Naive thymus-derived CD4-positive, alpha-beta T cell (primary cell): ENCODE measurements around the gene SHF. TPM values are rescaled to one million over a fixed set of nuclear protein-coding genes. Genes with fewer than 3 reads are reported as not detected.

Experiments used
- ATAC-seq: fragments of 150-1000 bp; cut with Tn5 transposase; 2 replicates; pipeline ENCODE4 v1.10.0; 2021; ENCODE audit warnings: mild to moderate bottlenecking, moderate library complexity
- CTCF ChIA-PET: fragments of 350-600 bp; sonication (Branson Sonifier 250); formaldehyde crosslinking; loops from one replicate; lab custom pipeline; 2021; ENCODE audit warnings: antibody characterized with exemption; lab: Charles Lee
- POLR2A ChIA-PET: fragments of 350-600 bp; sonication (Branson Sonifier 250); formaldehyde crosslinking; loops from one replicate; lab custom pipeline; 2021; ENCODE audit warnings: antibody characterized with exemption, inconsistent platforms; lab: Charles Lee
- DNase-seq, 9 donors: peaks; one replicate each; pipeline versions ENCODE4 v3.0.0 to v3.0.0-alpha.2; 2020 to 2022; ENCODE audit warnings: mixed read lengths in 1 of 9
- H3K27ac ChIP-seq: one replicate; pipeline ENCODE4 v1.7.0; 2013; ENCODE audit warnings: mild to moderate bottlenecking, low read depth, low read length, moderate library complexity
- H3K27me3 ChIP-seq, 2 donors: one replicate each; pipeline ENCODE4 v1.7.0; 2013; ENCODE audit warnings: low read length in 2 of 2, mild to moderate bottlenecking in 2 of 2, moderate library complexity in 2 of 2; ENCODE audit not compliant: control insufficient read depth in 2 of 2, insufficient read depth in 2 of 2
- H3K36me3 ChIP-seq, 3 experiments: 1 replicate in 2 of 3; 2 replicates in 1 of 3; pipeline ENCODE4 v1.7.0; 2013; ENCODE audit warnings: low read length in 3 of 3, mild to moderate bottlenecking in 3 of 3, moderate library complexity in 1 of 3; ENCODE audit not compliant: insufficient read depth in 3 of 3, control insufficient read depth in 2 of 3
- H3K4me1 ChIP-seq, 2 donors: one replicate each; pipeline ENCODE4 v1.7.0; 2013; ENCODE audit warnings: low read length in 2 of 2, mild to moderate bottlenecking in 2 of 2, moderate library complexity in 1 of 2; ENCODE audit not compliant: control insufficient read depth in 2 of 2, insufficient read depth in 2 of 2
- H3K4me3 ChIP-seq: 2 replicates; pipeline ENCODE4 v1.7.0; 2013; ENCODE audit warnings: mild to moderate bottlenecking, low read length
- H3K9me3 ChIP-seq, 3 experiments: 1 replicate in 2 of 3; 2 replicates in 1 of 3; pipeline ENCODE4 v1.7.0; 2013; ENCODE audit warnings: low read length in 3 of 3; ENCODE audit not compliant: control insufficient read depth in 2 of 3
- H3K27ac Mint-ChIP-seq, 9 donors: one replicate each; pipeline ENCODE4 v1.8.0; 2020 to 2022; ENCODE audit warnings: mixed read lengths in 9 of 9, mild to moderate bottlenecking in 8 of 9, moderate library complexity in 5 of 9, inconsistent platforms in 2 of 9
- H3K27me3 Mint-ChIP-seq, 5 donors: one replicate each; pipeline ENCODE4 v1.8.0; 2021 to 2022; ENCODE audit warnings: mixed read lengths in 5 of 5, mild to moderate bottlenecking in 1 of 5
- H3K36me3 Mint-ChIP-seq, 5 donors: one replicate each; pipeline ENCODE4 v1.8.0; 2020 to 2022; ENCODE audit warnings: mixed read lengths in 5 of 5, mild to moderate bottlenecking in 3 of 5, inconsistent platforms in 1 of 5
- H3K4me1 Mint-ChIP-seq, 7 donors: one replicate each; pipeline ENCODE4 v1.8.0; 2020 to 2022; ENCODE audit warnings: mixed read lengths in 7 of 7, mild to moderate bottlenecking in 3 of 7, inconsistent platforms in 1 of 7
- H3K4me3 Mint-ChIP-seq, 10 donors: one replicate each; pipeline ENCODE4 v1.8.0; 2020 to 2022; ENCODE audit warnings: mild to moderate bottlenecking in 10 of 10, mixed read lengths in 10 of 10, moderate library complexity in 6 of 10, inconsistent platforms in 2 of 10
- H3K9me3 Mint-ChIP-seq, 11 donors: one replicate each; pipeline ENCODE4 v1.8.0; 2020 to 2022; ENCODE audit warnings: mixed read lengths in 11 of 11, mild to moderate bottlenecking in 4 of 11, inconsistent platforms in 1 of 11, moderate library complexity in 1 of 11
- intact Hi-C, 2 donors: fragments of 100-400 bp; cut with micrococcal nuclease; formaldehyde crosslinking; loops; one replicate each; pipeline ENCODE4 v1.15.1; 2023
- polyA plus RNA-seq, 2 donors: library from polyadenylated mRNA; unstranded; fragments of 300-500 nt; fragmentation: Illumina TruSeq; gene quantifications; one replicate each; pipeline ENCODE4 v1.2.3, GENCODE V29; 2021
- total RNA-seq, 6 experiments: library from RNA in 5 of 6; stranded (reverse) in 5 of 6; gene quantifications; 1 replicate in 5 of 6; 2 replicates in 1 of 6; pipeline ENCODE4 v1.2.3 and lab custom pipeline; 2021 to 2026

The SHF gene
- total and polyA plus RNA-seq, 7 experiments from 2014 or later: 2.5 to 8.7 (median 4.4) TPM

- Histone ChIP-seq H3K27me3 (no peaks in the 10 kb centered on the region), H3K4me1 (no peaks in the 10 kb centered on the region), H3K4me3 (no peak overlapping the region), H3K36me3 (peaks cover 0 to 3% (median 0%) of the 10 kb centered on the region in 3 experiments), H3K9me3 (no peaks in the 10 kb centered on the region), H3K27ac (no peak overlapping the region)
- Mint-ChIP-seq H3K27ac (no peak overlapping the region), H3K9me3 (no peaks in the 10 kb centered on the region), H3K4me3 (no peak overlapping the region), H3K4me1 (peaks cover 0 to 4% (median 0%) of the 10 kb centered on the region in 7 donors), H3K27me3 (no peaks in the 10 kb centered on the region), H3K36me3 (peaks cover 0 to 11% (median 0%) of the 10 kb centered on the region in 5 donors)
- DNase-seq (no peak), ATAC-seq (no peak)
- intact Hi-C loops: no loop called here
- ChIA-PET CTCF (no interaction called here), POLR2A (no interaction called here)
Observed at GRCh38 chr15:45148076-45149059, 39.4 kb downstream of the SHF start.

DNA sequence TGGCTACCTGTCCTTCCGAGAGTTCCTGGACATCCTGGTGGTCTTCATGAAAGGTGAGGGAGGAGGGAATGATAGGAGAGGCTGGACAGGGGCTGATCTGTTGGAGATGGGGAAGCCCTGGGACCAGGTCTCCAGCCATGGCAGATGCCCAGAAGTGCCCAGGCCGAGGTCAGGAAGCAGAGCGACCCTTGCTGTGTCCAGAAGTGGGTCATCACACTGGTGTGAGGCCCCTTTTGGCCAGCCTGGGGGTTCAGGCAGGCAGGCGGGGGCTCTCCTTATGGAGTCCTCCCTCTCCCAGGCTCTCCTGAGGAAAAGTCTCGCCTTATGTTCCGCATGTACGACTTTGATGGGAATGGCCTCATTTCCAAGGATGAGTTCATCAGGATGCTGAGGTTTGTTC, 40.2 kb downstream of the SHF start:
- H3K27ac Mint-ChIP-seq: no peak overlapping the region

DNA sequence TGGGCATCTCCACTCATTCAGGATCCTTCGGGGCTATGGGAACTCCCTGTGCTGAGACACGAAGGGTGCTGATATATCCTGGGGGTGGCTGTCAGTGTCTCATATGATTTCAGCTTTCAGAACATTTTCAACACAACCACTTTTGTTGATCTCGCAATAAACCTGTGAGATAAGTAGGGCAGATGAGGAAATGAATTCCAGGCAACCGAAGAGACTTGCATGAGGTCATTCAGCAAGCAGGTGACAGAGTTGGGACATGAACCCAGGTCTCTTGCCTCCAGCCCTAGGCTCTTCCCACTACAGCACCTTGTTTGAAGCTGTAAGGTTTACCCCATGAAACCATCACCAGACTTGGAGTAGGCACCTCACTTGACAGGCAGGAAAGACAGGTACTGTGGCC, 41.4 kb downstream of the SHF start:
- Mint-ChIP-seq H3K4me3 (no peak overlapping the region), H3K27ac (no peak overlapping the region), H3K36me3 (peaks cover 0 to 4% (median 0%) of the 10 kb centered on the region in 5 donors), H3K9me3 (no peaks in the 10 kb centered on the region), H3K4me1 (peaks cover 0 to 4% (median 0%) of the 10 kb centered on the region in 7 donors), H3K27me3 (peaks cover 0 to 3% (median 0%) of the 10 kb centered on the region in 5 donors)
- intact Hi-C loops: no loop called here
- Histone ChIP-seq H3K4me1 (no peaks in the 10 kb centered on the region), H3K36me3 (peaks cover 0 to 2% (median 0%) of the 10 kb centered on the region in 3 experiments), H3K4me3 (no peak overlapping the region), H3K27me3 (no peaks in the 10 kb centered on the region), H3K27ac (no peak overlapping the region), H3K9me3 (no peaks in the 10 kb centered on the region)
- POLR2A ChIA-PET: no interaction called here
- DNase-seq (no peak), ATAC-seq (no peak)
- CTCF ChIA-PET: no interaction called here

More for the DNA sequence above, 40.2 kb downstream of the SHF start:
- no peaks in the 10 kb centered on the region for H3K4me1 ChIP-seq
- no peak for ATAC-seq
- H3K9me3 ChIP-seq: no peaks in the 10 kb centered on the region
- H3K27me3 Mint-ChIP-seq: peaks cover 0 to 3% (median 0%) of the 10 kb centered on the region in 5 donors
- POLR2A ChIA-PET: no interaction called here
- peaks cover 0 to 10% (median 0%) of the 10 kb centered on the region in 5 donors for H3K36me3 Mint-ChIP-seq
- no peak overlapping the region for H3K4me3 Mint-ChIP-seq
- CTCF ChIA-PET: no interaction called here
- H3K36me3 ChIP-seq: peaks cover 0 to 3% (median 0%) of the 10 kb centered on the region in 3 experiments
- peaks cover 0 to 4% (median 0%) of the 10 kb centered on the region in 7 donors for H3K4me1 Mint-ChIP-seq
- intact Hi-C loops: no loop called here
- H3K9me3 Mint-ChIP-seq: no peaks in the 10 kb centered on the region
- H3K27ac ChIP-seq: no peak overlapping the region
- H3K27me3 ChIP-seq: no peaks in the 10 kb centered on the region
- no peak overlapping the region for H3K4me3 ChIP-seq
- no peak for DNase-seq

DNA sequence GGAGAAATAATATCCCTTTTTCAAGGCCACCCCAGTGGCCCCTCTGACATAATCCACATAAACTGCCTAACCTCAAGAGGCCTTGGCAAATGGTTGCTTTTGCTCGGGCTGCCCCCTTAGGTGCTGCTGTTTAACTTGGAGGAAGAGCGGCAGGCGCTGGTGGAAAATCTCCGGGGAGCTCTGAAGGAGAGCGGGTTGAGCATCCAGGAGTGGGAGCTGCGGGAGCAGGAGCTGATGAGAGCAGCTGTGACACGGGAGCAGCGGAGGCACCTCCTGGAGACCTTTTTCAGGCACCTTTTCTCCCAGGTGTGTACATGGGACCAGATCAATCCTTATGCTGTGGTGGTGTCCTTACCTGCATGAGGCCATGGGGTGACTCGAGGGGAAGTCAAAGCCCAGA, 43.0 kb downstream of the SHF start:
- ATAC-seq (no peak), DNase-seq (no peak)
- POLR2A ChIA-PET: no interaction called here
- no peaks in the 10 kb centered on the region for H3K9me3 Mint-ChIP-seq
- H3K36me3 Mint-ChIP-seq: no peaks in the 10 kb centered on the region
- CTCF ChIA-PET: no interaction called here
- Histone ChIP-seq H3K9me3 (no peaks in the 10 kb centered on the region), H3K36me3 (no peaks in the 10 kb centered on the region), H3K27me3 (no peaks in the 10 kb centered on the region), H3K4me3 (no peak overlapping the region), H3K4me1 (no peaks in the 10 kb centered on the region), H3K27ac (no peak overlapping the region)
- intact Hi-C loops: no loop called here
- no peak overlapping the region for H3K4me3 Mint-ChIP-seq
- H3K27ac Mint-ChIP-seq: no peak overlapping the region
- H3K4me1 Mint-ChIP-seq: peaks cover 0 to 4% (median 0%) of the 10 kb centered on the region in 7 donors
- peaks cover 0 to 3% (median 0%) of the 10 kb centered on the region in 5 donors for H3K27me3 Mint-ChIP-seq

- no peaks in the 10 kb centered on the region for H3K9me3 ChIP-seq
- no peaks in the 10 kb centered on the region for H3K27me3 ChIP-seq
- H3K4me1 Mint-ChIP-seq: peaks cover 0 to 4% (median 0%) of the 10 kb centered on the region in 7 donors
- H3K27me3 Mint-ChIP-seq: peaks cover 0 to 3% (median 0%) of the 10 kb centered on the region in 5 donors
- H3K9me3 Mint-ChIP-seq: no peaks in the 10 kb centered on the region
- DNase-seq (no peak), ATAC-seq (no peak)
- no peak overlapping the region for H3K27ac ChIP-seq
- ChIA-PET CTCF (no interaction called here), POLR2A (no interaction called here)
- H3K27ac Mint-ChIP-seq: no peak overlapping the region
- no peak overlapping the region for H3K4me3 ChIP-seq
- H3K36me3 ChIP-seq: no peaks in the 10 kb centered on the region
- no peaks in the 10 kb centered on the region for H3K4me1 ChIP-seq
- intact Hi-C loops: no loop called here
- H3K4me3 Mint-ChIP-seq: no peak overlapping the region
- H3K36me3 Mint-ChIP-seq: no peaks in the 10 kb centered on the region
Observed at GRCh38 chr15:45143946-45144345, 43.8 kb downstream of the SHF start.

DNA sequence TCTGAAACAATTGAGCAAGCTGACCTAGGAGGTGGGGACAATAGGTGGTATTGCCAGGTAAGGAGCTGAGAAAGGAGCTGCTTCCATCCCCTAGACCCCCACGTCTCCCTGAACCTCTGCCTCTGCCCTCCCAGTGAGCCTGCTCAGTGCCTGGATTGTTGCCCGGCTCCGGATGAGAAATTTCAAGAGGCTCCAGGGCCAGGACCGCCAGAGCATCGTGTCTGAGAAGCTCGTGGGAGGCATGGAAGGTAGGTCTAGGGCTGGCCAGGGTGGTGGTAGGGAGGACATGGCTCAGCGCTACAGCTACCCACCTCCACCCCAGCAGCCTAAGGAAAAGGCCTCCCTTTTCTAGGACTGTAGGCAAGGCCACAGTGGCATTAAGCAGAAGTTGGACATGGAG, 44.7 kb downstream of the SHF start:
- no peak for DNase-seq
- CTCF ChIA-PET: no interaction called here

More for the DNA sequence above, 44.7 kb downstream of the SHF start:
- no peaks in the 10 kb centered on the region for H3K9me3 ChIP-seq
- H3K36me3 ChIP-seq: no peaks in the 10 kb centered on the region
- Mint-ChIP-seq H3K4me3 (no peak overlapping the region), H3K27me3 (peaks cover 0 to 7% (median 0%) of the 10 kb centered on the region in 5 donors), H3K27ac (no peak overlapping the region), H3K9me3 (no peaks in the 10 kb centered on the region), H3K4me1 (peaks cover 0 to 4% (median 0%) of the 10 kb centered on the region in 7 donors), H3K36me3 (no peaks in the 10 kb centered on the region)
- no peak overlapping the region for H3K27ac ChIP-seq
- no peak for ATAC-seq
- intact Hi-C loops: no loop called here
- POLR2A ChIA-PET: no interaction called here
- H3K4me1 ChIP-seq: no peaks in the 10 kb centered on the region
- H3K4me3 ChIP-seq: no peak overlapping the region
- no peaks in the 10 kb centered on the region for H3K27me3 ChIP-seq
